ENCODE results near the gene SBF2.

DNA sequence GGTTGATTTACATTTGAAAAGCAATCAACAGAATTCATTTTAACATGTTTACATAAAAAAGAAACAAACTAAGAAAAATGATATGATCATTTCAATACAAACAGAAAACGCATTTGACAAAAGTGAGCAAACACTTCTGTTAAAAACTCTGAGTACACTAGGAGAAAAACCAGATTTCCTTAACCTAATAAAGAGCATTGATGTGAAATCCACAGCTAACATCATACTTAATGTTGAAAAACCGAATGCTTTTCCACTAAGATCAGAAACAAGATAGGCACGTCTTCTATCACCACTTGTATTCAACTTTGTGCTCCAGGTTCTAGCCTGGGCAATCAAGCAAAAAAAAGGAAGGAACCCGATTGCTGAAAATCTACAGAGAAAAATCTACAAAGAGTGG lies 227.6 kb downstream of the SBF2 start:
- TF ChIP-seq, protein P1, sequence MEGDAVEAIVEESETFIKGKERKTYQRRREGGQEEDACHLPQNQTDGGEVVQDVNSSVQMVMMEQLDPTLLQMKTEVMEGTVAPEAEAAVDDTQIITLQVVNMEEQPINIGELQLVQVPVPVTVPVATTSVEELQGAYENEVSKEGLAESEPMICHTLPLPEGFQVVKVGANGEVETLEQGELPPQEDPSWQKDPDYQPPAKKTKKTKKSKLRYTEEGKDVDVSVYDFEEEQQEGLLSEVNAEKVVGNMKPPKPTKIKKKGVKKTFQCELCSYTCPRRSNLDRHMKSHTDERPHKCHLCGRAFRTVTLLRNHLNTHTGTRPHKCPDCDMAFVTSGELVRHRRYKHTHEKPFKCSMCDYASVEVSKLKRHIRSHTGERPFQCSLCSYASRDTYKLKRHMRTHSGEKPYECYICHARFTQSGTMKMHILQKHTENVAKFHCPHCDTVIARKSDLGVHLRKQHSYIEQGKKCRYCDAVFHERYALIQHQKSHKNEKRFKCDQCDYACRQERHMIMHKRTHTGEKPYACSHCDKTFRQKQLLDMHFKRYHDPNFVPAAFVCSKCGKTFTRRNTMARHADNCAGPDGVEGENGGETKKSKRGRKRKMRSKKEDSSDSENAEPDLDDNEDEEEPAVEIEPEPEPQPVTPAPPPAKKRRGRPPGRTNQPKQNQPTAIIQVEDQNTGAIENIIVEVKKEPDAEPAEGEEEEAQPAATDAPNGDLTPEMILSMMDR (conservative IDR thresholded peaks at IDR 0.05), result no peak
- no peak for TF ChIP-seq ZFX (IDR thresholded peaks at IDR 0.05)

All from C4-2B (cell line).